Activated CD4-positive, alpha-beta memory T cell treated with anti-CD3 and anti-CD28 coated beads for 36 hours (primary cell): Measurements from ENCODE around the gene INSC. TPM values are rescaled to one million over a fixed set of nuclear protein-coding genes. Genes with fewer than 3 reads are reported as not detected.
A peak's percentile ranks its signal among the peaks of the same experiment; 100 is the strongest.
"Not testable (repeated sequence)": the region's sequence is repeated elsewhere in the genome, so short reads cannot be mapped to it uniquely, and the experiment has no call there.

Source experiments
- CTCF ChIA-PET: fragments of 350-600 bp; sonication (Branson Sonifier 250); formaldehyde crosslinking; loops from one replicate; lab custom pipeline; 2021; ENCODE audit warnings: antibody characterized with exemption, inconsistent platforms; lab: Charles Lee
- POLR2A ChIA-PET: fragments of 350-600 bp; sonication (Branson Sonifier 250); formaldehyde crosslinking; loops from one replicate; lab custom pipeline; 2021; ENCODE audit warnings: antibody characterized with exemption; lab: Charles Lee
- DNase-seq: peaks from one replicate; pipeline ENCODE4 v3.0.0-alpha.2; 2020
- H3K27ac Mint-ChIP-seq: one replicate; pipeline ENCODE4 v1.8.0; 2021; ENCODE audit warnings: mixed read lengths
- H3K27me3 Mint-ChIP-seq: one replicate; pipeline ENCODE4 v1.8.0; 2021; ENCODE audit warnings: mixed read lengths
- H3K36me3 Mint-ChIP-seq: one replicate; pipeline ENCODE4 v1.8.0; 2021; ENCODE audit warnings: mixed read lengths
- H3K4me1 Mint-ChIP-seq: one replicate; pipeline ENCODE4 v1.8.0; 2021; ENCODE audit warnings: low read depth, mixed read lengths
- H3K4me3 Mint-ChIP-seq: one replicate; pipeline ENCODE4 v1.8.0; 2021; ENCODE audit warnings: mild to moderate bottlenecking, mixed read lengths
- H3K9me3 Mint-ChIP-seq: one replicate; pipeline ENCODE4 v1.8.0; 2021; ENCODE audit warnings: mixed read lengths
- intact Hi-C: fragments of 100-400 bp; cut with micrococcal nuclease; formaldehyde crosslinking; loops from one replicate; pipeline ENCODE4 v1.15.1; 2023
- total RNA-seq, 2 experiments: library from RNA; stranded (reverse); gene quantifications; one replicate each; pipeline ENCODE4 v1.2.3, GENCODE V29; 2021

Gene INSC, protein sequence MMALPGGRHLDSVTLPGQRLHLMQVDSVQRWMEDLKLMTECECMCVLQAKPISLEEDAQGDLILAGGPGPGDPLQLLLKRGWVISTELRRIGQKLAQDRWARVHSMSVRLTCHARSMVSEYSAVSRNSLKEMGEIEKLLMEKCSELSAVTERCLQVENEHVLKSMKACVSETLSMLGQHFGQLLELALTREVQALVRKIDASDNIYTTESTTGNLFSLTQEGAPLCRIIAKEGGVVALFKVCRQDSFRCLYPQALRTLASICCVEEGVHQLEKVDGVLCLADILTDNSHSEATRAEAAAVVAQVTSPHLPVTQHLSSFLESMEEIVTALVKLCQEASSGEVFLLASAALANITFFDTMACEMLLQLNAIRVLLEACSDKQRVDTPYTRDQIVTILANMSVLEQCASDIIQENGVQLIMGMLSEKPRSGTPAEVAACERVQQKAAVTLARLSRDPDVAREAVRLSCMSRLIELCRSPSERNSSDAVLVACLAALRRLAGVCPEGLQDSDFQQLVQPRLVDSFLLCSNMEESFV
- total RNA-seq, result under 1 TPM; 0.34 to 0.36 TPM

- POLR2A ChIA-PET, result no interaction called here
Measured at GRCh38 chr11:15114501-15115475, at the start of gene INSC. Gene INSC, plus strand, starts transcription at chr11:15114923. Its CDS starts 34,252 bp downstream, at chr11:15149175.

DNA sequence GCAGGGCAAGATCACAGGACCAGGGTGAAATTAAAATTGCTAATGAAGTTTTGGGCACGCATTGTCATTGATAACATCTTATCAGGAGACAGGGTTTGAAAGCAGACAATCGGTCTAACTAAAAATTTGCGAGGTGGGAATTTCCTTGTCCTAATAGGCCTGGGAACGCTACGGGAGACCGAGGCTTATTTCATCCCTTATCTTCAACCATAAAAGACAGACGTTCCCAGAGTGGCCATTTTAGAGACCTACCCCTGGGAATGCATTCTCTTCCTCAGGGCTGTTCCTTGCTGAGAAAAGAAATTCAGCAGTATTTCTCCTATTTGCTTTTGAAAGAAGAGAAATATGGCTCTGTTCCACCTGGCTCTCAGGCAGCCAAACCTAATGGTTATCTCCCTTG, 45.0 kb upstream of the INSC start:
- H3K4me3 Mint-ChIP-seq, H3K36me3 Mint-ChIP-seq, DNase-seq, H3K27ac Mint-ChIP-seq, POLR2A ChIA-PET: not testable (repeated sequence)
- intact Hi-C loops, result loop anchor here (10.0 kb wide), 2 partner anchors 425 to 545 kb away; partner anchors contain the start of genes PDE3B and PSMA1
- peaks cover 17% of the 10 kb centered on the region for H3K4me1 Mint-ChIP-seq
- peaks cover 12% of the 10 kb centered on the region for H3K27me3 Mint-ChIP-seq
- peaks cover 19% of the 10 kb centered on the region for H3K9me3 Mint-ChIP-seq
- CTCF ChIA-PET, result interaction anchor here (8.1 kb wide), 1 partner anchor 163 kb away, joined by 206 read pairs; no protein-coding TSS in a partner anchor

More at GRCh38 chr11:15114501-15115475, at the start of gene INSC:
- no peak within 1 kb of the TSS for H3K27ac Mint-ChIP-seq
- H3K4me3 Mint-ChIP-seq, result no peak within 1 kb of the TSS
- CTCF ChIA-PET, result interaction anchor here (0.9 to 1.5 kb wide), 3 partner anchors 14 to 96 kb away, joined by 3 to 4 read pairs (median 4); no protein-coding TSS in a partner anchor
- DNase-seq, result no peak
- H3K9me3 Mint-ChIP-seq, result no peaks in the 10 kb centered on the region
- H3K27me3 Mint-ChIP-seq, result peaks cover 35% of the 10 kb centered on the region
- intact Hi-C loops, result no loop called here
- H3K36me3 Mint-ChIP-seq, result no peaks in the 10 kb centered on the region
- H3K4me1 Mint-ChIP-seq, result peaks cover 10% of the 10 kb centered on the region

DNA sequence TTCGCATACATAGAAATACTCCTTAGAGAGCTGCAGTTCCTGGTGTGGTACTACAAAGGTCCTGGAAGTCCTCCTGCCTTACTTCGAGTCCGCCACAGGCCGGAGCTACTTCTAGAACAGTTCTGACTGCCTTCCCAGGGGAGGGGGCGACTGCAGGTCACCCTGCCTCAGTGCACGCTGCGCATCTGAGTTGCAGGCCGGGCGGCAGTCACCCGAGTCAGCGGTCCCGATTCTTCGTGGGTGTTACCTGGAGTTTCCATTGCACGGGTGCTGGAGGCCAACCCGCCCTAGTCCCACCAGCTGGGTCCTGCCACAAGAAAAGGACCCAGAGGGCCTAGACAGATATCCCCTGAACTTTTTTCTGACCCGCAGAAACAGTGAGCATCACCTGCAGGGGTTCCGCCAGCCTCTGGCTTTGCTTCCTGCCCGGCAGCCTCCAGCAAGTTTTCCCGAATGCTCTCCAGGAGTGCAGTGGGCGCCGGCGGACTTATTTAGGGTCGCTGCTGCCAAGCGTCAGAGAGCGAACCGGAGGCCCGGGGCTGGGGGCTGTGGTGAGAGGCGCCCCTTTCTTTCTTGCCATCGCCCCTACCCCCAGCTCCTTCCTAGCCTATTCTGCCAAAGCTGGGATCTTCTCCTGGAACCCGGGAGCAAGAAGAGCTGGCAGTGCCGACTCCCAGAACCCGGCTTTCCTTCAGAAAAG, 43.0 kb upstream of the INSC start:
- DNase-seq, result no peak
- Mint-ChIP-seq H3K4me1 (peaks cover 17% of the 10 kb centered on the region), H3K27me3 (peaks cover 10% of the 10 kb centered on the region), H3K4me3 (no peak overlapping the region), H3K9me3 (peaks cover 19% of the 10 kb centered on the region), H3K27ac (no peak overlapping the region), H3K36me3 (peaks cover 2% of the 10 kb centered on the region)
- intact Hi-C loops, result loop anchor here (10.0 kb wide), 2 partner anchors 427 to 547 kb away; partner anchors contain the start of genes PDE3B and PSMA1
- CTCF ChIA-PET, result interaction anchor here (5.5 to 8.1 kb wide), 3 partner anchors 65 to 165 kb away, joined by 54 to 206 read pairs (median 65); no protein-coding TSS in a partner anchor
- POLR2A ChIA-PET, result no interaction called here

DNA sequence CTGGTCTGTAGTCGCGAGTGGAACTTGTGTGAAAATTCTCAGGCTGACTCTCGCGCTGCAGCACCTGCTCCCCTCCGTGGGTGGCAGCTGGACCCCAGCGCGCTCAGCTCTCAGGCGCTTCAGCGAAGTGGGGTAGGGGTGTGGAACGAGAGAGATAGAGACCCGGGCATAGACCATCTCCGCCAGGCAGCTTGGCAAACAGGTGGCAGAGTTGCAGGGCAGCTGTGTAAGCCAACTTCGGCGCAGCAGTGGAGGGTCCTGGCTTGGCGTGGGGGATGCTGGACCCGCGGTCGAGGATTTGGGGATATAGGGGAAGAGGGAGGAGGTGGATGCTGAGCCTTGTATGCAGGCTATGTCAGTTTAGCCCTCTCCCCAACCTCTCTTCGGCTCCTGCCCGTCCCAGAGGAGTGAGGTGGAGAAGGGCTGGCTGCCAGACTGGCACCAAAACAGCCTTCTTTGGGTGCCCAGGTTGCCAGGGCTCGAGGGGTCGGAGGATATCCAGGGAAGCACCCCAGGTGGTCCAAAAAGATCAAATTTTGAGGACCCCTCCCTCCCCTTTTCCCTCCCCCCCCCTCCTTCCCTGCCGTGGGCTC, 42.1 kb upstream of the INSC start:
- Mint-ChIP-seq H3K4me3 (no peak overlapping the region), H3K27me3 (peaks cover 10% of the 10 kb centered on the region), H3K36me3 (peaks cover 2% of the 10 kb centered on the region), H3K9me3 (peaks cover 19% of the 10 kb centered on the region), H3K4me1 (peaks cover 17% of the 10 kb centered on the region), H3K27ac (no peak overlapping the region)
- no peak for DNase-seq
- intact Hi-C loops, result loop anchor here (10.0 kb wide), 2 partner anchors 428 to 548 kb away; partner anchors contain the start of genes PDE3B and PSMA1
- POLR2A ChIA-PET, result interaction anchor here (1.9 kb wide), 1 partner anchor 99 kb away, joined by 9 read pairs; no protein-coding TSS in a partner anchor
- CTCF ChIA-PET, result interaction anchor here (2.1 to 8.1 kb wide), 6 partner anchors 25 to 282 kb away, joined by 7 to 206 read pairs (median 60); no protein-coding TSS in a partner anchor

- peaks cover 15% of the 10 kb centered on the region for H3K9me3 Mint-ChIP-seq
- CTCF ChIA-PET, result interaction anchor here (1.2 to 8.1 kb wide), 12 partner anchors 17 to 283 kb away, joined by 3 to 206 read pairs (median 10); no protein-coding TSS in a partner anchor
- peaks cover 10% of the 10 kb centered on the region for H3K27me3 Mint-ChIP-seq
- peak within 1 kb of the TSS; percentile 78 for H3K4me3 Mint-ChIP-seq
- no peaks in the 10 kb centered on the region for H3K36me3 Mint-ChIP-seq
- POLR2A ChIA-PET, result interaction anchor here (1.9 kb wide), 1 partner anchor 100 kb away, joined by 9 read pairs; no protein-coding TSS in a partner anchor
- H3K27ac Mint-ChIP-seq, result peak within 1 kb of the TSS; percentile 26
- intact Hi-C loops, result loop anchor here (1.0 to 10.0 kb wide), 7 partner anchors 20 to 698 kb away; partner anchors contain the start of genes PDE3B and PSMA1
- peak; percentile 54 for DNase-seq
- H3K4me1 Mint-ChIP-seq, result peaks cover 17% of the 10 kb centered on the region
Measured at GRCh38 chr11:15073361-15074205, 41.1 kb upstream of the INSC start, which contains the start of gene CALCB. Gene CALCB, plus strand, starts transcription at chr11:15073593. Its CDS starts 1,126 bp downstream, at chr11:15074719.

DNA sequence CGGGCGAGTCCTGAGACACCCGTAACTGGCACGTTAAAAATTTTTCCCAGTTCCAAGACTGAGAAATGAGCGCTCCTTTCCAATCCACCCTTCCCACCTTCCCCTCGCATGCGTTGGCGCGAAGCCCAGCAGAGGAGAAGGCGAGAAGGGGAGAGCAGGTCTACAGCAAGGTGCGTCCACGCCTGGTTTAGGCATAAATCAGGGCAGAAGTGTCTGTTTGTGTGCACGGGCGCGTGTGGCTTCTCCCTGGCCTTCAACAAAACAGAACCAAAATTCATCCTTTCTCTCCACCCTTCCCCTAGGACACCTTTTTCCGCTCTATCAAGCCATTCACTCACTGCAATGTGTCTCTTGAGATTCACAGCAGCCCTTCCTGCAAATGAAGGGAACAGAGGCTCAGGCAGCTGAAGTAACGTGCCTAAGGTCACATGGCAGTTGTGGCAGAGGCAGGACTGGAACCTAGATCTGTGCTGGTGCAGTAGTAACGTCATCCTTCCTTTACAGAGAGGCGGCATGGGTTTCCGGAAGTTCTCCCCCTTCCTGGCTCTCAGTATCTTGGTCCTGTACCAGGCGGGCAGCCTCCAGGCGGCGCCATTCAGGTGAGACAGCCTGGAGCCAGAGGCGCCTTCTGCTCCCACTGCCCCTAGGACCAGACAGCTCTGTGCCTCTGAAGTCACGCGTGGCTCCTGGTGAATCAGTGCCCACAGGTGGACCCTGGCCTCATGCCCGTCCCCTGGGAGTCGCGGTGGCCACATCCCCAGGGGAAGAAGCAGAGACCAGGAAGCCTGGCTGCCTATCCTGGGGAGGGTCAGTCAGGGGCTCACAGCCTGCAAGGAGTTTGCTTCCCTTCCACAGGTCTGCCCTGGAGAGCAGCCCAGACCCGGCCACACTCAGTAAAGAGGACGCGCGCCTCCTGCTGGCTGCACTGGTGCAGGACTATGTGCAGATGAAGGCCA, 40.2 kb upstream of the INSC start:
- H3K27ac Mint-ChIP-seq, result peak overlapping the region; percentile 26
- peaks cover 7% of the 10 kb centered on the region for H3K9me3 Mint-ChIP-seq
- CTCF ChIA-PET, result interaction anchor here (0.6 to 8.1 kb wide), 29 partner anchors 10 to 527 kb away, joined by 3 to 206 read pairs (median 4); no protein-coding TSS in a partner anchor
- POLR2A ChIA-PET, result interaction anchor here (1.9 kb wide), 1 partner anchor 100 kb away, joined by 9 read pairs; no protein-coding TSS in a partner anchor
- peak overlapping the region; percentile 78 for H3K4me3 Mint-ChIP-seq
- peak; percentile 92 for DNase-seq
- peaks cover 10% of the 10 kb centered on the region for H3K27me3 Mint-ChIP-seq
- no peaks in the 10 kb centered on the region for H3K36me3 Mint-ChIP-seq
- H3K4me1 Mint-ChIP-seq, result peaks cover 17% of the 10 kb centered on the region
- intact Hi-C loops, result loop anchor here (1.0 to 10.0 kb wide), 10 partner anchors 21 to 699 kb away; partner anchors contain the start of genes PDE3B and PSMA1

DNA sequence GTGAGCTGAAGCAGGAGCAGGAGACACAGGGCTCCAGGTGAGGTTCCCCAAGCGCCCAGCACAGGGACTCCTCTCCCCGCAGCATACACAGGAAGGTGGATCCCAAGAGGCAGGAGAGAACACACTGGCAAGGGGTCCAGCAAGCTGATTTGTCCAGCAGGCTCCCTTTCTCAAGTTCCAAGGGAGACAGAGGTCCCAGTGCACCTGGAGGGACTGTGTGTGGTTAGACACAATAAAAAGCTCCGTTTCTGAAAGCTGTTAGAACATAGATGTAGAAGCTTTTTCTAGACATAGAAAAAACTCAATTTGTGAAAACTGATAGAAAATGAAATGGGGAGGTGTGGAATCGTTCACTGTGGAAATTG, 39.6 kb upstream of the INSC start:
- no peaks in the 10 kb centered on the region for H3K36me3 Mint-ChIP-seq
- peaks cover 17% of the 10 kb centered on the region for H3K4me1 Mint-ChIP-seq
- H3K27ac Mint-ChIP-seq, result no peak overlapping the region
- intact Hi-C loops, result loop anchor here (1.0 to 10.0 kb wide), 6 partner anchors 69 to 550 kb away; partner anchors contain the start of genes PDE3B and PSMA1
- H3K9me3 Mint-ChIP-seq, result peaks cover under 1% of the 10 kb centered on the region
- H3K27me3 Mint-ChIP-seq, result peaks cover 10% of the 10 kb centered on the region
- DNase-seq, result no peak
- CTCF ChIA-PET, result interaction anchor here (0.6 to 8.1 kb wide), 29 partner anchors 8 to 528 kb away, joined by 3 to 206 read pairs (median 4); no protein-coding TSS in a partner anchor
- H3K4me3 Mint-ChIP-seq, result no peak overlapping the region
- POLR2A ChIA-PET, result no interaction called here

GRCh38 chr11:15091175-15091574, 23.5 kb upstream of the INSC start:
- H3K27me3 Mint-ChIP-seq, result peaks cover 8% of the 10 kb centered on the region
- H3K36me3 Mint-ChIP-seq, result no peaks in the 10 kb centered on the region
- peaks cover 8% of the 10 kb centered on the region for H3K9me3 Mint-ChIP-seq
- ChIA-PET CTCF (interaction anchor here (1.1 to 2.2 kb wide), 4 partner anchors 9 to 117 kb away, joined by 3 to 8 read pairs (median 6); no protein-coding TSS in a partner anchor), POLR2A (no interaction called here)
- H3K4me1 Mint-ChIP-seq, result no peaks in the 10 kb centered on the region
- no peak overlapping the region for H3K27ac Mint-ChIP-seq
- no peak overlapping the region for H3K4me3 Mint-ChIP-seq
- intact Hi-C loops, result no loop called here
- no peak for DNase-seq

DNA sequence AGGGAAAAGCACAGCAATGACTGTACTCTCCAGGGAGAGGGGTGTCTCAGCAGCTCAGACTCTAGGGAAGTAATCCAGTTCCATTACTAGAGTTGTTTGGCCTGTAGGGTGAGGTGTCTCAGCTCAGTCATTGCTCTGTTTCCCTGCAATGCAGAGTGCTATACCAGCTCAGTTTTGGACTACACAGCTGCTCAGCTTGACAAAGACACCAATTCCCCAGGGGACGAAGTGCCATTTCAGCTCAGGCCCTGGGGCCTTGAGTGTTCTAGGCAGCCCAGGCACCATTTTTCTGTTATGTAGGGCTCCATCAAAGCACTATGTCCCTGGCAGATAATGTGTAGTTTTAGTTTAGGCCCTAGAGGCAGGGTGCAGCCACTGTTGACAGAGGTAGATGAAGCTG, 23.1 kb upstream of the INSC start:
- H3K27ac Mint-ChIP-seq, result no peak overlapping the region
- intact Hi-C loops, result no loop called here
- no peaks in the 10 kb centered on the region for H3K36me3 Mint-ChIP-seq
- H3K4me1 Mint-ChIP-seq, result no peaks in the 10 kb centered on the region
- H3K27me3 Mint-ChIP-seq, result peaks cover 8% of the 10 kb centered on the region
- no peak for DNase-seq
- CTCF ChIA-PET, result interaction anchor here (1.1 to 2.2 kb wide), 4 partner anchors 8 to 117 kb away, joined by 3 to 8 read pairs (median 6); no protein-coding TSS in a partner anchor
- H3K9me3 Mint-ChIP-seq, result peaks cover 8% of the 10 kb centered on the region
- H3K4me3 Mint-ChIP-seq, result no peak overlapping the region
- POLR2A ChIA-PET, result no interaction called here
